AG04450 (cell line): ENCODE measurements around the gene PLPPR3. TPM values are rescaled to one million over a fixed set of nuclear protein-coding genes. Genes with fewer than 3 reads are reported as not detected.

Experiments
- CTCF ChIA-PET: fragments of 300-600, 350-600 bp; formaldehyde crosslinking; extraction: SDS; loops from one replicate; lab custom pipeline; 2022; ENCODE audit warnings: antibody characterized with exemption, inconsistent platforms; lab: Charles Lee
- POLR2A ChIA-PET: fragments of 350-600 bp; formaldehyde crosslinking; extraction: SDS; loops from one replicate; lab custom pipeline; 2021; ENCODE audit warnings: antibody characterized with exemption, inconsistent platforms; lab: Yijun Ruan, JAX
- DNase-seq: peaks from one replicate; pipeline ENCODE4 v3.0.0-alpha.2; 2011; ENCODE audit warnings: low read depth, low spot score
- H3K27ac ChIP-seq: one replicate; pipeline ENCODE4 v1.5.1; 2012; ENCODE audit warnings: low read depth, low read length, control low read depth
- H3K27me3 ChIP-seq: one replicate; pipeline ENCODE4 v1.6.0; 2012; ENCODE audit warnings: low read length; ENCODE audit not compliant: control insufficient read depth, insufficient read depth
- H3K4me3 ChIP-seq: 2 replicates; pipeline ENCODE4 v1.5.1; 2011; ENCODE audit warnings: mild to moderate bottlenecking, low read depth, low read length, control low read depth
- H3K9me3 ChIP-seq: 2 replicates; pipeline ENCODE4 v1.5.1; 2012; ENCODE audit warnings: low read length; ENCODE audit not compliant: control insufficient read depth, insufficient read depth
- polyA minus RNA-seq: library from RNA; depleted of rRNA, polyadenylated mRNA; stranded (reverse); fragments of >200 nt; gene quantifications from 2 replicates; pipeline ENCODE4 v1.2.3, GENCODE V29; 2011; rRNA and poly(A)+ RNA removed
- polyA plus RNA-seq: library from polyadenylated mRNA; depleted of rRNA; stranded (reverse); fragments of >200 nt; gene quantifications from 2 replicates; pipeline ENCODE4 v1.2.3, GENCODE V29; 2011; rRNA removed
- TF ChIP-seq, protein P1 (sequence below): IDR thresholded peaks from 2 replicates; pipeline ENCODE4 v1.5.1; 2011; ENCODE audit warnings: low read depth, low read length, control low read depth, inconsistent platforms

Gene PLPPR3, protein sequence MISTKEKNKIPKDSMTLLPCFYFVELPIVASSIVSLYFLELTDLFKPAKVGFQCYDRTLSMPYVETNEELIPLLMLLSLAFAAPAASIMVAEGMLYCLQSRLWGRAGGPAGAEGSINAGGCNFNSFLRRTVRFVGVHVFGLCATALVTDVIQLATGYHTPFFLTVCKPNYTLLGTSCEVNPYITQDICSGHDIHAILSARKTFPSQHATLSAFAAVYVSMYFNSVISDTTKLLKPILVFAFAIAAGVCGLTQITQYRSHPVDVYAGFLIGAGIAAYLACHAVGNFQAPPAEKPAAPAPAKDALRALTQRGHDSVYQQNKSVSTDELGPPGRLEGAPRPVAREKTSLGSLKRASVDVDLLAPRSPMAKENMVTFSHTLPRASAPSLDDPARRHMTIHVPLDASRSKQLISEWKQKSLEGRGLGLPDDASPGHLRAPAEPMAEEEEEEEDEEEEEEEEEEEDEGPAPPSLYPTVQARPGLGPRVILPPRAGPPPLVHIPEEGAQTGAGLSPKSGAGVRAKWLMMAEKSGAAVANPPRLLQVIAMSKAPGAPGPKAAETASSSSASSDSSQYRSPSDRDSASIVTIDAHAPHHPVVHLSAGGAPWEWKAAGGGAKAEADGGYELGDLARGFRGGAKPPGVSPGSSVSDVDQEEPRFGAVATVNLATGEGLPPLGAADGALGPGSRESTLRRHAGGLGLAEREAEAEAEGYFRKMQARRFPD
- polyA plus RNA-seq (1.3 and 2.2 TPM in 2 replicates), polyA minus RNA-seq (1.6 and 2.1 TPM in 2 replicates)

GRCh38 chr19:821825-822503, at the start of gene PLPPR3:
Gene PLPPR3 (minus strand): TSS chr19:821955. CDS start chr19:821559, 396 bp downstream.
- H3K4me3 ChIP-seq, result peak within 1 kb of the TSS; percentile 48
- CTCF ChIA-PET, result no interaction called here

GRCh38 chr19:870963-871401, 49.2 kb upstream of the PLPPR3 start:
- H3K4me3 ChIP-seq, result no peak overlapping the region
- DNase-seq, result no peak
- peaks cover 9% of the 10 kb centered on the region; the same call in 1 of the 2 replicates for H3K9me3 ChIP-seq
- TF ChIP-seq, protein P1, sequence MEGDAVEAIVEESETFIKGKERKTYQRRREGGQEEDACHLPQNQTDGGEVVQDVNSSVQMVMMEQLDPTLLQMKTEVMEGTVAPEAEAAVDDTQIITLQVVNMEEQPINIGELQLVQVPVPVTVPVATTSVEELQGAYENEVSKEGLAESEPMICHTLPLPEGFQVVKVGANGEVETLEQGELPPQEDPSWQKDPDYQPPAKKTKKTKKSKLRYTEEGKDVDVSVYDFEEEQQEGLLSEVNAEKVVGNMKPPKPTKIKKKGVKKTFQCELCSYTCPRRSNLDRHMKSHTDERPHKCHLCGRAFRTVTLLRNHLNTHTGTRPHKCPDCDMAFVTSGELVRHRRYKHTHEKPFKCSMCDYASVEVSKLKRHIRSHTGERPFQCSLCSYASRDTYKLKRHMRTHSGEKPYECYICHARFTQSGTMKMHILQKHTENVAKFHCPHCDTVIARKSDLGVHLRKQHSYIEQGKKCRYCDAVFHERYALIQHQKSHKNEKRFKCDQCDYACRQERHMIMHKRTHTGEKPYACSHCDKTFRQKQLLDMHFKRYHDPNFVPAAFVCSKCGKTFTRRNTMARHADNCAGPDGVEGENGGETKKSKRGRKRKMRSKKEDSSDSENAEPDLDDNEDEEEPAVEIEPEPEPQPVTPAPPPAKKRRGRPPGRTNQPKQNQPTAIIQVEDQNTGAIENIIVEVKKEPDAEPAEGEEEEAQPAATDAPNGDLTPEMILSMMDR, result no peak
- H3K27me3 ChIP-seq, result no peaks in the 10 kb centered on the region
- CTCF ChIA-PET, result no interaction called here
- POLR2A ChIA-PET, result interaction anchor here (0.5 kb wide), 1 partner anchor 113 kb away, joined by 4 read pairs; the partner anchor contains the start of gene WDR18
- H3K27ac ChIP-seq, result no peak overlapping the region

More at GRCh38 chr19:821825-822503, at the start of gene PLPPR3:
- TF ChIP-seq, protein P1, result no peak
- H3K27me3 ChIP-seq, result no peaks in the 10 kb centered on the region
- POLR2A ChIA-PET, result no interaction called here
- no peak within 1 kb of the TSS for H3K27ac ChIP-seq
- H3K9me3 ChIP-seq, result peaks cover 5% of the 10 kb centered on the region; the same call in 1 of the 2 replicates
- no peak for DNase-seq

DNA sequence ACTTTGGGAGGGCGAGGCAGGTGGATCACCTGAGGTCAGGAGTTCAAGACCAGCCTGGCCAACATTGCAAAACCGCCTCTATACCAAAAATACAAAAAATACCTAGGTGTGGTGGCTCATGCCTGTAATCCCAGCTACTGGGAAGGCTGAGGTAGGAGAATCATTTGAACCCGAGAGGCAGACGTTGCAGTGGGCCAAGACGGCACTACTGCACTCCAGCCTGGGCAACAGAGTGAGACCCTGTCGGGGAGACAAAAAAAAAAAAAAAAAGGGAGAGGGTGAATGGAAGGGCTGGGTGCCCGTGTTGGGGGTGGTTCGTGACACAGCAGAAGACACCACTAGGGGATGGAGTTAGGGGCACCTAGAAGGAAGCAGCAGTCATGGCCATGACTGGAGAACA, 48.6 kb upstream of the PLPPR3 start:
- Histone ChIP-seq H3K27me3 (no peaks in the 10 kb centered on the region), H3K9me3 (peaks cover 7% of the 10 kb centered on the region; the same call in 1 of the 2 replicates), H3K27ac (peak overlapping the region; percentile 94), H3K4me3 (no peak overlapping the region)
- TF ChIP-seq, protein P1, result no peak
- DNase-seq, result no peak
- ChIA-PET CTCF (no interaction called here), POLR2A (no interaction called here)

DNA sequence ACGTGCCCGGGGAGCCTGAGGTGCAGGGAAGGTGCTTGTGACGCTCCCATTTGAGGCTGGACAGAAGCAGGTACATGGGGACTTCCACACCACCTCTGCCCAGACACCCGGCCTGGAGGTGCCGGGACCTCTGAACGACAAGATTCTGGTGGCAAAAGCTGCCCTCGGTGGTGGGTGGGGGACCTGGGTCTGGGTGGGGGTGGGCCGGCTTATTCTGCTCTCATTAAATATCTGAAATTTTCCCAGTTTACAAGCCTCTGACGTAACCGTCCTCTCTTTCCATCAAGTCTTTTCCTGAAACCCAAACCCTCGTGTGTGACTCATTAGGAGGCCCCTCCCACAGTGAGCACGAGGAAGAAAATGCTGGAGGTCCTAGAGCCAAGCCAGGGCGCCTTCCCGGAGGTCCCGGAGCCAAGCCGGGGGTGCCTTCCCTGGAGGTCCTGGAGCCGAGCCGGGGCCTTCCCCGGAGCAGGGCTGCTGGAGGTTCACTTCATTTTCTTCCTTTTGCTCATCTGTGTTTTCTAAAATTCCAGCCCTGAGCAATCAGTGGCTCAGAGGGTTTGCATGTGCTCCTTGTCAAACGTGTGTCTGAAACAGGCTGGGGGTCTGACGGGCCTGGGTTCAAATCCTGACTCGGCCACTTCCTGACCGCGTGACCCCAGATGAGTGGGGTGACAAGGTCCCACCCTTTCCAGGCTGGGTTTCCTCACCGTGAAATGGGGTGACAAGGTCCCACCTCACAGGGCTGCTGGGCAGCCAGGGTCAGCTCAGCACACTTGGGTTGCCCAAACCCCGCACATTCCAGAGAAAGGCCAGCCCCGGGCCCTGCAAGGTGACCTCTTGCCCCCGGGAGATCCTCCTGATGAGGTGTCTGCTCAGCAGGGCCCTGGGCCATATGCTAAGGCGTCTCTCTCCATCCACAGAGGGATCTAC, 47.8 kb upstream of the PLPPR3 start:
- POLR2A ChIA-PET, result no interaction called here
- CTCF ChIA-PET, result no interaction called here
- Histone ChIP-seq H3K27ac (peak overlapping the region; percentile 94), H3K27me3 (no peaks in the 10 kb centered on the region), H3K4me3 (no peak overlapping the region), H3K9me3 (peaks cover 5% of the 10 kb centered on the region; the same call in 1 of the 2 replicates)
- TF ChIP-seq, protein P1, result no peak
- peak; percentile 90 for DNase-seq
